Central memory CD8-positive, alpha-beta T cell (primary cell): ENCODE data around the gene ACTG1.

Experiments
- ATAC-seq: fragments of 150-1000 bp; cut with Tn5 transposase; replicated peaks from 2 replicates; pipeline ENCODE4 v1.10.0; 2022; ENCODE audit warnings: mild to moderate bottlenecking, moderate FRiP score, moderate number of reproducible peaks; ENCODE audit not compliant: poor library complexity, severe bottlenecking; ENCODE audit errors: extremely low read depth
- DNase-seq, 2 donors: peaks; one replicate each; pipeline ENCODE4 v3.0.0; 2021; ENCODE audit warnings: low spot score in 2 of 2
- H3K27ac Mint-ChIP-seq: one replicate; pipeline ENCODE4 v1.8.0; 2022; ENCODE audit warnings: low read depth, mild to moderate bottlenecking, moderate library complexity, mixed read lengths
- H3K27me3 Mint-ChIP-seq: one replicate; pipeline ENCODE4 v1.8.0; 2022; ENCODE audit warnings: mixed read lengths
- H3K36me3 Mint-ChIP-seq: one replicate; pipeline ENCODE4 v1.8.0; 2022; ENCODE audit warnings: mild to moderate bottlenecking, moderate library complexity, mixed read lengths; ENCODE audit not compliant: insufficient read depth
- H3K4me1 Mint-ChIP-seq: one replicate; pipeline ENCODE4 v1.8.0; 2022; ENCODE audit warnings: mixed read lengths
- H3K4me3 Mint-ChIP-seq: one replicate; pipeline ENCODE4 v1.8.0; 2022; ENCODE audit warnings: mild to moderate bottlenecking, moderate library complexity, mixed read lengths
- H3K9me3 Mint-ChIP-seq: one replicate; pipeline ENCODE4 v1.8.0; 2022; ENCODE audit warnings: mixed read lengths

ACTG1 gene

DNA sequence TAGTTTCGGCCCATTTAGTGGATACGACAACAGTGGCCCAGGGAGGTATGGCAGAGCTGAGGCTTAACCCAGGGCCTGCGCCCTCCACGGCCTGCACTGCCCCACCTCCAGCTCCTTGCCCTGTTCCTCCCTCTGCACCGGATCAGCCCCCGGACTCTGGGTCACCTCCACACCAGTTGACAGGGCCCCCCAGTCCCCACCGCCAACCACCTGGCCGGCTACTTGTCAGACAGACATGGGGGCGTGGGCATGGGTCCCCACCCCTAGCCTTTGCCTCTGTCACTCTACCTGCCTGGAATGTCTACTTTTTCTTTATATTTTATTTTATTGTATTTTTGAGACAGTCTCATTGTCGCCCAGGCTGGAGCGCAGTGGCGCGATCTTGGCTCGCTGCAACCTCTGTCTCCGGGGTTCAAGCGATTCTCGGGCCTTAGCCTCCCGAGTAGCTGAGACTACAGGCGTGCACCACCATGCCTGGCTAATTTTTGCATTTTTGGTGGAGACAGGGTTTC is 3.0 kb upstream of the ACTG1 start:
- no peak for DNase-seq
- no peak for ATAC-seq
- Mint-ChIP-seq H3K27ac (peak overlapping the region; percentile 82), H3K9me3 (no peaks in the 10 kb centered on the region), H3K4me1 (peaks cover 42% of the 10 kb centered on the region), H3K4me3 (peak overlapping the region; percentile 85), H3K36me3 (peaks cover 37% of the 10 kb centered on the region), H3K27me3 (no peaks in the 10 kb centered on the region)

GRCh38 chr17:81514739-81515529 is 2.3 kb upstream of the ACTG1 start:
- Mint-ChIP-seq H3K9me3 (no peaks in the 10 kb centered on the region), H3K4me1 (peaks cover 49% of the 10 kb centered on the region), H3K27ac (peak overlapping the region; percentile 82), H3K27me3 (no peaks in the 10 kb centered on the region), H3K36me3 (peaks cover 43% of the 10 kb centered on the region), H3K4me3 (peak overlapping the region; percentile 85)
- DNase-seq, result no peak
- ATAC-seq, result peak; percentile 1

DNA sequence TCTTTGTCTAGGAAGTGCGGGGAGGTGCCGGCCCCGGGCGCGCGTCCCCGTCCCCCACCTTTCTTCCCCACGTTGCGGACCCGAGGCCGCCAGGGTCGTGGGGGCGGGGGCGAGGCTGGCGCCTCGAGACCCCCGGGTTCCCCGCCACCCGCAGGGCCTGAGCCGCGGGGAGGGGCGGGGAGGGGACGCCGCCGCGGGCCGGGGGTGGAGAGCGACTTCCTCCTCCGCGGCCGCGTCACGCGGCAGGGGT is 1.8 kb upstream of the ACTG1 start:
- H3K9me3 Mint-ChIP-seq, result no peaks in the 10 kb centered on the region
- H3K4me1 Mint-ChIP-seq, result peaks cover 54% of the 10 kb centered on the region
- H3K36me3 Mint-ChIP-seq, result peaks cover 48% of the 10 kb centered on the region
- no peaks in the 10 kb centered on the region for H3K27me3 Mint-ChIP-seq
- DNase-seq (no peak), ATAC-seq (no peak)
- H3K27ac Mint-ChIP-seq, result peak overlapping the region; percentile 41
- peak overlapping the region; percentile 100 for H3K4me3 Mint-ChIP-seq

DNA sequence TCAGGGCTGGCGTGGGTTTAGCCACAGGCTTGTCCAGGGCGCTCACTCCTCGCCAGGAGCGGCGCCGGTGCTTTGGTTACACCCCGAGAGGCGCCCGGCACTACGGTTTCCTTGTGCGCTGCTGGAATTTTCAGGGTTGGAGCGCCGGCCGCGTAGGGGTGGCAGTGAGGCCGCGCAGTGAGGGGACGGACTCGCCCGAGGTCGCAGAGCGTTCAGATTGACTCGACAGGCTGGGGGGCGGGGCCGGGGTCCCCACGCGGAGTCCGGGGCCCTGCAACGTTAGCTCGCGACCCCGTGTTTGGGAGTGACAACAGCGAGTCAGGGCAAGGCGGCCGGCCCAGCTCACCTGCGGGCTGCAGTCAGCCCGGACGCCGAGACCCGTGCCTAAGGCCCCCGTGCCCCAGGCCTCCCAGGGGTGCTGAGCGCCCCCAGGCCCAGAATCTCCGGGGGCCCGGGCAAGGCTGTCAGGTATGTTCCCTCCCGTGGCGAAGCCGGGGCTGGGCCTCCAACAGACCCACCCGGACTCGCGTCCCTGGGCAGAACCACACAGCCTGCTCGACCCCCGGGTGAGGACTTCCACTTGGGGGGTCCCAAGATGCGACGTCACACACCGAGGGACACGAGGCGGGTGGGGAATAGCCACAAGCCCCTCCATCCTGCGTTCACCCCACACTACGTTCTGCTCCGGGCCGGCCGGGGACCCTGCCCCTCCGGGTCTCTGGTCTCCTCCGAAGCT is 1.3 kb upstream of the ACTG1 start:
- Mint-ChIP-seq H3K27me3 (no peaks in the 10 kb centered on the region), H3K4me1 (peaks cover 59% of the 10 kb centered on the region), H3K27ac (peak overlapping the region; percentile 88), H3K9me3 (no peaks in the 10 kb centered on the region), H3K4me3 (peak overlapping the region; percentile 100), H3K36me3 (peaks cover 53% of the 10 kb centered on the region)
- peak in 1 of 2 donors; percentile 18 for DNase-seq
- no peak for ATAC-seq

- peak overlapping the region; percentile 100 for H3K4me3 Mint-ChIP-seq
- H3K36me3 Mint-ChIP-seq, result peaks cover 58% of the 10 kb centered on the region
- no peaks in the 10 kb centered on the region for H3K27me3 Mint-ChIP-seq
- DNase-seq (peak; percentile 44 to 52), ATAC-seq (peak; percentile 34)
- H3K27ac Mint-ChIP-seq, result peak overlapping the region; percentile 88
- no peaks in the 10 kb centered on the region for H3K9me3 Mint-ChIP-seq
- H3K4me1 Mint-ChIP-seq, result peaks cover 64% of the 10 kb centered on the region
Observed at GRCh38 chr17:81513372-81513752, 763 bp upstream of the ACTG1 start.

DNA sequence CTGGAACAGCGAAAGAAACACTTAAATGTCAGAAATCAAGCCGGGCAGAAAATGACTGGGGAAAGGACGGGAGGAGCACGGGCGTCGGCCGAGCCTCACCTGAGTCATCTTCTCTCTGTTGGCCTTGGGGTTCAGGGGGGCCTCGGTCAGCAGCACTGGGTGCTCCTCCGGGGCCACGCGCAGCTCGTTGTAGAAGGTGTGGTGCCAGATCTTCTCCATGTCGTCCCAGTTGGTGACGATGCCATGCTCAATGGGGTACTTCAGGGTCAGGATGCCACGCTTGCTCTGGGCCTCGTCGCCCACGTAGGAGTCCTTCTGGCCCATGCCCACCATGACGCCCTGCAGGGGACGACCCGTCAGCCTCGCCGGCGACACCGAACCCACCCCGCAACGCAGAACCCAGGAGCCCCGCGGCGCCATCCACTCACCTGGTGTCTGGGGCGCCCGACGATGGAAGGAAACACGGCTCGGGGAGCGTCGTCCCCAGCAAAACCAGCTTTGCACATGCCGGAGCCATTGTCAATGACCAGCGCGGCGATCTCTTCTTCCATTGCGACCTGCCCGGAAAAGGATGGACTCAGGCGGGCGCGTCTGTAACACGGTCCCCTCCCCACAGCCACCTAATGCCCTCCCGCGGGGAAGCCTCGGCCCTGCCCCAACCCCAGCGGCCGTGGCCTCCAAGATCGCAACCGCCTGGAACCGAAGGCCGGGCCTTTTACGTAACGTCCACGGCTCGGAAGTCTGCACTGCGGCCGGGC is 616 bp downstream of the ACTG1 start:
- Mint-ChIP-seq H3K4me3 (peak overlapping the region; percentile 100), H3K36me3 (peaks cover 58% of the 10 kb centered on the region), H3K27ac (peak overlapping the region; percentile 92), H3K27me3 (no peaks in the 10 kb centered on the region), H3K9me3 (no peaks in the 10 kb centered on the region), H3K4me1 (peaks cover 66% of the 10 kb centered on the region)
- DNase-seq (no peak), ATAC-seq (no peak)

GRCh38 chr17:81511554-81511803 is 1.1 kb downstream of the ACTG1 start:
- Mint-ChIP-seq H3K36me3 (peaks cover 58% of the 10 kb centered on the region), H3K4me3 (peak overlapping the region; percentile 100), H3K9me3 (no peaks in the 10 kb centered on the region), H3K4me1 (peaks cover 61% of the 10 kb centered on the region), H3K27ac (peak overlapping the region; percentile 92), H3K27me3 (no peaks in the 10 kb centered on the region)
- DNase-seq (no peak), ATAC-seq (no peak)

GRCh38 chr17:81510785-81511553 is 1.6 kb downstream of the ACTG1 start:
- Mint-ChIP-seq H3K27me3 (no peaks in the 10 kb centered on the region), H3K4me1 (peaks cover 56% of the 10 kb centered on the region), H3K4me3 (peak overlapping the region; percentile 100), H3K9me3 (no peaks in the 10 kb centered on the region), H3K27ac (peak overlapping the region; percentile 92), H3K36me3 (peaks cover 58% of the 10 kb centered on the region)
- DNase-seq (peak in 1 of 2 donors; percentile 37), ATAC-seq (no peak)

- peaks cover 55% of the 10 kb centered on the region for H3K36me3 Mint-ChIP-seq
- peaks cover 49% of the 10 kb centered on the region for H3K4me1 Mint-ChIP-seq
- peak overlapping the region; percentile 92 for H3K27ac Mint-ChIP-seq
- no peaks in the 10 kb centered on the region for H3K27me3 Mint-ChIP-seq
- peak overlapping the region; percentile 100 for H3K4me3 Mint-ChIP-seq
- ATAC-seq, result no peak
- DNase-seq, result no peak
- H3K9me3 Mint-ChIP-seq, result no peaks in the 10 kb centered on the region
Observed at GRCh38 chr17:81509972-81510784, 2.4 kb downstream of the ACTG1 start.

DNA sequence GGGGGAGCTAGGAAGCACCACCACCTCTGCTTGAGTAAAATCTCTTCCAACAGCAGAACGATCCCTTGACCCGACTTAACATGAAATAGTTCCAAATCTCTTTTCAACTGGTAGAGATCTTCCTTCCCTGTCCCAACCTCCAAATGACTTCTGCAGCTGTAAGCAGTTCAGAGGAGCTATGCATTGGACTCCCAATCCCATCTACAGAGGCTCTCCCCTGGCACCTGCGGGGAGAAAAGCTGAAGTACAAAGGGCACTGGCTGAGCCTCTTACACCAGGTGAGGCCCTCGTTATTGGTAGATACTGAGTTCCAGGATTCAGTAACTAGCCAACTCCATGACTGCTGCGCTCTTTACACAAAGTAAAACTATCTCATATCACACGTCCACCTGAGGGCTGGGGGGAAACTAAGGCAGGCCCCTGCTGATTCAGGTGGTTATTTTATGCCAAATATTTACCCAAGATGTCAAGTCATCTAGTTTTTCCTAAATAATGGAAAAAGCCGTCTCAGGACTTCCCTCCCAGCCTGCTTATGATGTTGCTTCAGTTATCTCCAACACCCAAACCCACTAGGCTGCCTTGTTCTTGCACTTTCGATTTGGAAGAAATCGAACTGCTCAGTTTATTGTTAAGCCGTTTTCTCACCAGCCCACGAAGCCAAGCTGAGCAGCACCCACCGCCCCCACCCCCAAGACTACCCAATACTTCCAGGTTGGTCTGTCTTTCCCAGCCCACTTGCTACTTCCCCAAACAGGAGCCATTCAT is 3.2 kb downstream of the ACTG1 start:
- peak overlapping the region; percentile 100 for H3K4me3 Mint-ChIP-seq
- DNase-seq, result no peak

GRCh38 chr17:81508639-81509206 is 3.9 kb downstream of the ACTG1 start:
- ATAC-seq (no peak), DNase-seq (no peak)
- Mint-ChIP-seq H3K4me3 (peak overlapping the region; percentile 100), H3K27ac (peak overlapping the region; percentile 92), H3K27me3 (no peaks in the 10 kb centered on the region), H3K36me3 (peaks cover 52% of the 10 kb centered on the region), H3K4me1 (peaks cover 47% of the 10 kb centered on the region), H3K9me3 (no peaks in the 10 kb centered on the region)

More for the DNA sequence above, 3.2 kb downstream of the ACTG1 start:
- Mint-ChIP-seq H3K27ac (peak overlapping the region; percentile 92), H3K36me3 (peaks cover 55% of the 10 kb centered on the region), H3K9me3 (no peaks in the 10 kb centered on the region), H3K4me1 (peaks cover 47% of the 10 kb centered on the region), H3K27me3 (no peaks in the 10 kb centered on the region)
- ATAC-seq, result no peak
